ENCODE measurements around the gene UBE2G2. TPM values are rescaled to one million over a fixed set of nuclear protein-coding genes. Genes with fewer than 3 reads are reported as not detected.

UBE2G2 gene
- total and polyA plus RNA-seq, 3 donors from 2014 or later = 38.9 to 82.8 (median 73.6) TPM

DNA sequence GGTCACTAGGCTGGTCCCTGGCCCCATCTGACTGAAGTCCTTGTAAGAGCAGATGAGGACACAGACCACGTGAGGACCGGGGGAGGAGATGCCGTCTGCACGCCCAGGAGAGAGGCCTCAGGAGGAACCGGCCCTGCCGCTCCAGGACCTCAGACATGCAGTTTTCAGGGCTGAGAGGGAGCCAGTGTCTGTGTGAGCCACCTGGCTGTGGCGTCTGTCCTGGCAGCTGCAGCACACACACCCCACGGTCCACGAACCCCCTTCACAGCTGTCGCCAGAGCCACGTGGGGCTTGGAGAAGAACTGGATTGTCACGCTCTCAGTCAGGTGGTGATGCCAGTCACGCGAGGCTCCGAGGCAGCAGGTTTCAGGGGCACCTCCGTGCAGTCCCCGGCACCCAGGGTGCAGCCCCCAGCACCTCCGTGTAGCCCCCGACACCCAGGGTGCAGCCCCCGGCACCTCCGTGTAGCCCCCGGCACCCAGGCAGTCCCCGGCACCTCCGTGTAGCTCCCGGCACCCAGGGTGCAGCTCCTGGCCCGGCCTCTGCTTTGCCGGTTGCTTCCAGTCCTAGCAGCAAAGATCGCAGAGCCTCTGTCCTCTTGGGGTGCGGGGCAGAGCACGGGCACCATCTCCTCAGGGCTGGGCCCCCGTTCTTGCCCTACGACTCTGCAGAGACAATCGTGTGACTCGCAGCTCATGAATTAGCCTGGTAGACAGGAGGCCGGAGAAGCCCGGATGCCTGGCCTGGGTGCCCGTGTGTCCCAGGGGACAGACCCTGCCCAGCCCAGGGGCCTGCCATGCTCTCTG is 35.2 kb upstream of the UBE2G2 start:
- intact Hi-C loops (cut with DNase I; ENCODE audit: low total_unique reads) = no loop called here
- peak; percentile 88 for DNase-seq

DNA sequence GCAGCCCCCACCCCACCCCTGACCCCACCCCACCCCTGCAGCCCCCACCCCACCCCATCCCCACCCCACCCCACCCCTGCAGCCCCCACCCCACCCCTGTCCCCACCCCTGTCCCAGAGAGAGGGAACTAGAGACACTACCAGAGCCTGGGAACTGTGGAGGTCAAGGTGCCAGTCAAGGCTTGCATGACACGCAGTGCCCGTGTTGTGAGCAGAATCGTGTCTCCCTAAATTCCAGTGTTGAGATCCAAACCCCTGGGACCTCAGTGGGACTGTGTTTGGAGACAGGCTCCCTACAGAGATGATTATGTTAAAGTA is 34.7 kb upstream of the UBE2G2 start:
- Histone ChIP-seq H3K4me1 (peaks cover 6% of the 10 kb centered on the region), H3K27ac (no peak overlapping the region), H3K4me3 (no peak overlapping the region), H3K27me3 (no peaks in the 10 kb centered on the region), H3K9me3 (no peaks in the 10 kb centered on the region), H3K36me3 (ENCODE audit: low read depth, missing control alignments) (no peaks in the 10 kb centered on the region)
- TF ChIP-seq, protein P1, sequence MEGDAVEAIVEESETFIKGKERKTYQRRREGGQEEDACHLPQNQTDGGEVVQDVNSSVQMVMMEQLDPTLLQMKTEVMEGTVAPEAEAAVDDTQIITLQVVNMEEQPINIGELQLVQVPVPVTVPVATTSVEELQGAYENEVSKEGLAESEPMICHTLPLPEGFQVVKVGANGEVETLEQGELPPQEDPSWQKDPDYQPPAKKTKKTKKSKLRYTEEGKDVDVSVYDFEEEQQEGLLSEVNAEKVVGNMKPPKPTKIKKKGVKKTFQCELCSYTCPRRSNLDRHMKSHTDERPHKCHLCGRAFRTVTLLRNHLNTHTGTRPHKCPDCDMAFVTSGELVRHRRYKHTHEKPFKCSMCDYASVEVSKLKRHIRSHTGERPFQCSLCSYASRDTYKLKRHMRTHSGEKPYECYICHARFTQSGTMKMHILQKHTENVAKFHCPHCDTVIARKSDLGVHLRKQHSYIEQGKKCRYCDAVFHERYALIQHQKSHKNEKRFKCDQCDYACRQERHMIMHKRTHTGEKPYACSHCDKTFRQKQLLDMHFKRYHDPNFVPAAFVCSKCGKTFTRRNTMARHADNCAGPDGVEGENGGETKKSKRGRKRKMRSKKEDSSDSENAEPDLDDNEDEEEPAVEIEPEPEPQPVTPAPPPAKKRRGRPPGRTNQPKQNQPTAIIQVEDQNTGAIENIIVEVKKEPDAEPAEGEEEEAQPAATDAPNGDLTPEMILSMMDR (IDR thresholded peaks at IDR 0.05) = no peak
- TF ChIP-seq POLR2A (IDR thresholded peaks at IDR 0.05) = no peak
- 29% methylated on average over 3 of the region's 3 CpGs; no CpG with 5 or more reads in 1 of the 2 donors for WGBS, 2 donors
- no peak for DNase-seq
- intact Hi-C loops (cut with DNase I; ENCODE audit: low total_unique reads) = no loop called here

More for the DNA sequence above, 35.2 kb upstream of the UBE2G2 start:
- TF ChIP-seq, protein P1 (IDR thresholded peaks at IDR 0.05) = no peak
- TF ChIP-seq POLR2A (IDR thresholded peaks at IDR 0.05) = no peak
- Histone ChIP-seq H3K36me3 (ENCODE audit: low read depth, missing control alignments) (no peaks in the 10 kb centered on the region), H3K4me1 (peaks cover 6% of the 10 kb centered on the region), H3K9me3 (no peaks in the 10 kb centered on the region), H3K27me3 (no peaks in the 10 kb centered on the region), H3K4me3 (no peak overlapping the region), H3K27ac (no peak overlapping the region)
- 75 to 77% methylated on average over 18 to 37 of the region's 37 CpGs for WGBS, 2 donors

- Histone ChIP-seq H3K9me3 (no peaks in the 10 kb centered on the region), H3K4me3 (no peak overlapping the region), H3K4me1 (peaks cover 6% of the 10 kb centered on the region), H3K36me3 (ENCODE audit: low read depth, missing control alignments) (no peaks in the 10 kb centered on the region), H3K27ac (no peak overlapping the region), H3K27me3 (no peaks in the 10 kb centered on the region)
- 76 to 87% methylated on average over 6 to 8 of the region's 8 CpGs for WGBS, 2 donors
- TF ChIP-seq POLR2A (IDR thresholded peaks at IDR 0.05) = no peak
- TF ChIP-seq, protein P1 (IDR thresholded peaks at IDR 0.05) = no peak
- DNase-seq = no peak
- intact Hi-C loops (cut with DNase I; ENCODE audit: low total_unique reads) = no loop called here
Observed at GRCh38 chr21:44835647-44835973, 34.0 kb upstream of the UBE2G2 start.

- no peak for TF ChIP-seq POLR2A (IDR thresholded peaks at IDR 0.05)
- TF ChIP-seq, protein P1 (IDR thresholded peaks at IDR 0.05) = no peak
- H3K9me3 ChIP-seq = no peaks in the 10 kb centered on the region
- DNase-seq = no peak
- H3K4me1 ChIP-seq = peaks cover 6% of the 10 kb centered on the region
- intact Hi-C loops (cut with DNase I; ENCODE audit: low total_unique reads) = no loop called here
- no peaks in the 10 kb centered on the region for H3K36me3 ChIP-seq (ENCODE audit: low read depth, missing control alignments)
- no peaks in the 10 kb centered on the region for H3K27me3 ChIP-seq
- H3K27ac ChIP-seq = no peak overlapping the region
- WGBS, 2 donors = 90 to 94% methylated on average over 29 of the region's 29 CpGs
- no peak overlapping the region for H3K4me3 ChIP-seq
Observed at GRCh38 chr21:44834951-44835646, 33.5 kb upstream of the UBE2G2 start.
